Esophagus muscularis mucosa (tissue), 3 donors: ENCODE data around the gene SIGLEC9.

Experiments used
- CTCF ChIP-seq, 3 experiments: fragments of 200-600 bp in 2 of 3; fragments of 450-650 bp in 1 of 3; sonication (generic) in 2 of 3; IDR thresholded peaks; one replicate each; pipeline ENCODE4 v1.5.1; 2017 to 2019; ENCODE audit warnings: antibody characterized with exemption in 3 of 3, mild to moderate bottlenecking in 2 of 3, moderate library complexity in 1 of 3
- POLR2A ChIP-seq: fragments of 450-650 bp; IDR thresholded peaks from one replicate; pipeline ENCODE4 v1.6.1; 2017; ENCODE audit warnings: antibody characterized with exemption, moderate library complexity, mild to moderate bottlenecking, low read depth
- POLR2AphosphoS5 ChIP-seq, 2 donors: sonication (generic); formaldehyde crosslinking; IDR thresholded peaks; one replicate each; pipeline ENCODE4 v1.6.1; 2017; ENCODE audit warnings: antibody characterized with exemption in 2 of 2

- no peak for TF ChIP-seq POLR2AphosphoS5 (IDR thresholded peaks at IDR 0.05)
- no peak for TF ChIP-seq CTCF (IDR thresholded peaks at IDR 0.05)
- TF ChIP-seq POLR2A: no peak
Measured at GRCh38 chr19:51090471-51090870, 34.2 kb upstream of the SIGLEC9 start.
